HG03196 (cell line): ENCODE measurements around the gene PEDS1.
A peak's percentile ranks its signal among the peaks of the same experiment; 100 is the strongest.
"Not testable (repeated sequence)": the region's sequence is repeated elsewhere in the genome, so short reads cannot be mapped to it uniquely, and the experiment has no call there.

ENCODE experiments used
- ATAC-seq: cut with Tn5 transposase; IDR thresholded peaks from one replicate; pipeline ENCODE4 v1.9.1; 2021; ENCODE audit not compliant: unreplicated experiment

Gene PEDS1

DNA sequence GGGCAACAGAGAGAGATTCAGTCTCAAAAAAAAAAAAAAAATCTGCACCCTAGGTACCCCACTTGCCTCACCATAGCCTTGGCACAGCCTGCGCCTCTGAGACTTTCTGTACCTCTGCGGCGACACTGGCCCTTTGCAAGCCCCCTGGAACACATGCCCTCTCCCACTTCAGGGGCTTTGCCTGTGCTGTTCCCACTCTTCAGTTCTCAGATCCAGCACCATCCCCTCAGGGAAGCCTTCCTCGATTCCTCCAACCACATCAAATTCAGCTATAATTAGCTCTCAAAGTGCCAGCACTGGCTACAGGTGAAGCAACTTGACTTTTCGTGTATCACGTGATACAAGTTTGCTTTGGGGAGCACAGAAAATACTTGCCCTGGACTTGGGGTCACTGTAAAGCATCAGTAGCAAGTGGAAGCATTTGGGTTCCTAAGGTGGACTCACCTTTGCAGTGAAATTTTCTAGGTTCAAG lies 38.4 kb downstream of the PEDS1 start:
- no peak for ATAC-seq

DNA sequence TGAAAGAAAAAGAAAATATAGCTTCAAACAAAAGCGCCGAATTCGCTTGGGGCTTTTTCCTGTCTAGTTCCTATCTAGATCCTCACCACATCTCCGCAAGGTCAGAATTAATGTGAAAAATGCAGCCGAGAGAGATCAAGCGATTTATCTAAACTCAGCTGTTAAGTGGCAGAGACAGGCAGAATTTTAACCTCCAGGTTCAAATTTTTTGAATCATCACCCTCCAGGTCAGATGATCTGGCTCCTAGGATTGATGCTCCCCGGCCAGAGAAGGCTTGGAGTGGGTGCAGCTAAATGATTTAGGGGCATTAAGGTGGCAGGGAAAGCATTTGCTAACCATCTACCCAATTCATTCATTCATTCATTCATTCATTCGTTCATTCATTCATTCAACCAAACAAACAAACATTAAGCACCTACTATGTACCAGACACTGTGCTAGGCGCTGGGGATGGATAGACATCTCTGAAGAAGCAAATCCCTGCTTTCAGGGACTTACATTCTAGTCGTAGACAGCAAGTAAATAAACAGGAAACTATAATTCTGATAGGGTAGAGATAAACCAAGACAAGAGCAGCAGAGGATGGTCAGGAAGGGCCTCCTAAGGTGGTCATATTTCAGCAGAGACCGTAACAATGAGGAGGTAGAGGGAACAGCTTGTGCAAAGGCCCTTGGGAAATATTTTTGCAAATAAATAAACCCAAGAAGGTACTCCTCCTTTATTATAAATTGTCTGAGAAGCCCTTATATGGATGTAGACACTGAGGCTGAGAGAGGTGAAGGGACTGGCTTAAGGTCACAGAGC lies 39.9 kb downstream of the PEDS1 start:
- no peak for ATAC-seq

DNA sequence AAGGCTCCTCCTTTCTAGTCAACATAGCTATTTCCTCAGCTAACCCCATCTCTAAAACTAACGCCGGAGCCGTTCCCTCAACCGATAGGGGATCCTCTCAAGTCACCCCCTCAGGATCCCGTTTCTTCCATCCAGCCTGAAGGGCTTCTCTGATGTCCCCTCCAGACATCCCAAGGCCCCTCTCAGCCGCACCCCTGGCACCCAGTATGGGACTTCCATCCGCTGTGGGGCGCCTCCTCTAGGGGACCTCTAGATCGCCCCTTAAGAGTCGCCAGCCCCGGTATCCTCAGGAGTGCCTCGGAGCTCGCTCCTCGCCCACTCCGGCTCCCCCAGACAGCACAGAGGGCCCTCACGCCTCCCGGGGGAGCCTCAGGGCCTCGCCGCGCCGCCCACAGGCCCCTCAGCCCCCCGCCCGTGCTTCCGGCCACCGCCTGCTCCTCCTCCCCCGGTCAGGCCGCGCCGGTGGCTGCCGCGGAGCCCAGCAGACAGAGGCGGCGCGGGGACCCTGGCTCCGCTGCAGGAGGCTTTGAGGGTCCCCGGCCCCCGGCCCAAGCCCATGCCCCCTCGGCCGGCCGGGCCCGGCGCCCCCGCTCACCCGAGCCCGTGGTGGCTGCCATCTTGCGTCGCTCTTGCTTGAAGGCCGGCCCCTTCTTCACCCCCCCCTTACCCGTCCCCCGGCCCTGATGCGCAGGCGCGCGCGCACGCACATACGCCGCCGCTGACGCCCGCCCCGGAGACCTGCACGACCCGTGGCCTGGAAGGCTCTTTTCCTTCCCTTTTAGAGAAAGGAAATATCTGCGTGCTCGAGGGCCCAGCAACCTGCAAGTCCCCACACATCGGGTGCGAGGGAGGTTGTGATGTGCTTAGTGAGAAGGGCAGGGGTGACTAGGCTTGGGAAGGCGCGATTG lies 40.8 kb downstream of the PEDS1 start, which contains the start of gene UBE2V1:
Gene UBE2V1 (minus strand): TSS at position 639 of the 908 bp plus-strand sequence. CDS start 22 bp downstream, at position 617.
- peak; percentile 34 for ATAC-seq

DNA sequence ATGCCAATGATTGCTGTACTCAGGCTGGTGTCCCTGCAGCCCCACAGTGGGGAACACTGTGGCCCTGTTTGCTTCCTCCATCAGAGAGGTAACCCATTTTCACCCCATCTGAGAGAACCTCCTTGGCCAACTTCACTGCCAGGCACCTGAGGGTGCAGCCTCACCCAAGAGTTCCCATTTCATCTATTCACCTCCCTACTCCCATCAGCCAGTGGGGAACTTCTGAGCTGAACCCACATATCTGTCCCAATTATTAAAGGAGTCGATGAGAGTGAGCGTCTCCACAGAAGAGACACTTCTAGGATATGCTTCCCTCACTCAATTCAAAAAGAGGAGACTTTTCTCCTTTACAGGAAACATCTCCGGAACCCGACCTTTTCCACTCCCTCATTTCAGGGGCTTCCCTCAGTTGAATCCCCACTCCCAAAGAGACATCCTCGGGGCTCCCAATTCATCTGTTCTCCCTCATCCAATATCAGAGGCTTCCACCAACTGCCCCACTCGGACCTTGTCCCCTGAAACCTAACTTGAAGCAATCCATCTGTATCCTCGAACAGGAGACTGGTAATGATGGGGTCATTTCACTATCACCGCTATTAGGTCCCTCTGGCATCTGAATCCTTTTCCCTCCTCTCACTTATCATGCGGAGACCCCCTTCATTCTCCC lies 41.6 kb downstream of the PEDS1 start:
- ATAC-seq = no peak

DNA sequence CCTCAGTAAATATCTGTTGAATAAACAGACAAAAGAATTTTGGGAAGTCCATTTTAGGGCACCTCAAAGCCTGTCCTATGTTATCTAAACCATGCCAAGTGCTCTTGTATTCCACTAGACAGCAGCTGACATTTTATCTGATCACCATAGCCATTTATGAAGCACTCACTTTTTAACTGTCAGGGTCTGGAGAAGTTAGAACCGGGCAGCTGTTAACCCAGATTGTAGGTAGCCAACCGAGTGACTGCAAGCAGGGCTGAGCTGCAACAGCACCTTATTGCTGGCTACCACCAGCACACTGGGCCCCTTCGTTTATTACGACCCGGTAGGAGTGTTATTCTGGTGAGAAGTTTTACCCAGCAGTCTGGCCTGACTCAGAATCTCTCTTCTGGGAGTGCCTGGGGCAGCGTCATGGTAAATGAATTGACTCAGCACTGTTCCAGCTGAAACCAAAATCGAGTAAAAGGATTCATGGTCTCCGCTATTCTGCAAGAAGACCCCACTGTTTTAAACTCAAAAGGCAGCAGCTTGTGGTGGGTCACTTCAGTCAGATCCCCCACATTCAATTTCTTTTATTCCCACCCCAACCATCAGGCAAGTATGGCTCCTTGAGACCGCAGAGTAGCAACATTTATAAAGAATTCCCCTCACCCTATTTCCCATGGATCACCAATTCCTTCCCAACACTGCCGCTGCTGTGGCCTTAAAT lies 42.2 kb downstream of the PEDS1 start:
- no peak for ATAC-seq

DNA sequence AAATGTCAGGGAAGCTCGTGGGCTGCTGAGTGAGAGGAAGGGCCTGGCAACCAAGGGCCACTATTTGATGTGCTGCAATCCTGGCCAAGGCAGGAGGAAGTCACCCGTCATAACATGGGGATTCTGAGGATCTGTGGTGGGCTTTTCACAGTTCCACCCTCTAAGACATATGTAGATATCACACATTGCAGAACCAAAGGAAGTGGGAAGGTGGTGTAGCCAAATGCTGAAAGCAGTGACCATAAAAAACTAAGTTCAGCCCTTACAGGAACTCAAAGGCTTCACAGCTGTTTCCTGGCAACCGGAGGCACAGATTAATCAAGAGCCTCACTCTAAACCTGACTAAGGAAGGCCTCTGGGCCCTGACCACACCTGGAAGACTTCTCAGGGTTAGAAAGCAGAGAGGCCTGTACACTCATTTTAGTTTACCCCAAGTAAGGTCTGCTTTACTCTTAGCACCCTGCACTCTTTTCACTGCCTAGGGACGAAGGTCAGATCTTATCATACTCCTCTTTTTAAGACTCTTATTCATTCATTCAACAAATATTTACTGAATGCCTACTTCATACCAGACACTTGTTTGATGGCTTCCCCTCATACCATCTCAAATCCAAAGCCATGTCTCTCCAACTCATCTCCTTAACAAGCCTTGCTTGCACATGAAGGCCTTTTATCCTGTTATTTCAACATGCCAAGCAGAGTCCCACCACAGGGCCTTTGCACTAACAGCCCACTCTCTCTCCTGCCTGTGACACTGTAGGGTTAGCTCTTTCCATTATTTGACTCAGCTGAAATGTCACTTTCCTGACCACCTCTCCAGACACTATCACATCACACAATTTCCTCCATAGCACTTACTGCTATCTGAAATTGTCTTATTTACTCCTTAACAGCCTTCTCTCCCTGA lies 43.1 kb downstream of the PEDS1 start:
- peak; percentile 50 for ATAC-seq

DNA sequence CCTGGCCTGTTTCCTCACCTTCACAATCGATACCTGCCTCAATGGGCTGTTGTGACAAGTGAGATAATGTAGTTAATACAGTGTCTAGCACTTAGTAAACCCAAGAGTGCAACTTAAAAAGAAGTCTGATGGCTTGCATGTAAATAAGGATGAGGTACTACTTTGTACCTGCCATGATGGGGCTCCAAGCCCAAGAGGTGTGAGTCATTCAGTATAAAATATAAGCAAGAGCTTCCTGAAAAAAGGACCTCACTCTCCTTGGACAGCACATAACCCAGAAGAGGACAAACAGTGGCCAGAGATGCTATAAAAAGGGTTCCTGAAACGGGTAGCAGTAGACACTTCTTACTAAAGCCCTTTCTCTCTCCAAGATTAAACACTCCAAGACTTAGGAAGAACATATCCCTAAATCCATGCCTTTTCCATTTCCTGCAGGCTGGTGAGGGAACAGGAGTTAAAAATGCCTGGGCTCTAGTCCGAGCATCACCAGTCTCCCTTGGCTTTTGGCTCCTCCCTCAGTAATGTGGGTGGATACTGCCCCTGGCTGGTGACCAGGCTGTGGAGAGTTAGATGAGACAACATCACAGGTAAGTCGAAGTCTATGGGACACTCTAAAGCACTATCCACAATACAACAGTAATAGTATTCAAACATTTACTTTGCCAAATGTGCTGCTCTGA lies 44.8 kb downstream of the PEDS1 start:
- ATAC-seq = no peak

DNA sequence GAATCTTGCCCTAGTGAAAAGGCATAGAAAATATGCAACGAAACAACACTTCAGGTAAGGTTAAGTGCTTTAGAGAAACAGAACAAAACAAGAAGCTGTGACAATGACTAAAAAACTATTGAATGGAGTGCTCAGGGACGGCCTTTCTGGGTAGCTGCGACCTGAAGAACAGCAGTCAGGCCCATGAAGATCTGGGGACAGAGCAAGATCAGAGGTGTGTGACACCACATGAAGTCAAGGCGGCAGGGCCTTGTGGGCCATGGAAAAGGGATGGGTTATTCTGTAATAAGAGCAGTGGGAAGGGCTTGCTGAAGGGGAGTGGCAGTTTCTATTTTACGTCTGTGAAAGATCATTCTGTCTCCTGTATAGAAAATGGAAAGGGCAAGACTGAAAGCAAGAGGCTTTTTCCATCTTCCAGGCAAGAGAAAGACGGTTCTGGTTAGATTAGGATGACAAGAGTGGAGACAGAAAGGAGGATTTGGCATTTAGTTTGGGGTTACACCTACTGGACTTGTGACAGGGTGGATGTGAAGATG lies 45.7 kb downstream of the PEDS1 start:
- ATAC-seq = no peak

DNA sequence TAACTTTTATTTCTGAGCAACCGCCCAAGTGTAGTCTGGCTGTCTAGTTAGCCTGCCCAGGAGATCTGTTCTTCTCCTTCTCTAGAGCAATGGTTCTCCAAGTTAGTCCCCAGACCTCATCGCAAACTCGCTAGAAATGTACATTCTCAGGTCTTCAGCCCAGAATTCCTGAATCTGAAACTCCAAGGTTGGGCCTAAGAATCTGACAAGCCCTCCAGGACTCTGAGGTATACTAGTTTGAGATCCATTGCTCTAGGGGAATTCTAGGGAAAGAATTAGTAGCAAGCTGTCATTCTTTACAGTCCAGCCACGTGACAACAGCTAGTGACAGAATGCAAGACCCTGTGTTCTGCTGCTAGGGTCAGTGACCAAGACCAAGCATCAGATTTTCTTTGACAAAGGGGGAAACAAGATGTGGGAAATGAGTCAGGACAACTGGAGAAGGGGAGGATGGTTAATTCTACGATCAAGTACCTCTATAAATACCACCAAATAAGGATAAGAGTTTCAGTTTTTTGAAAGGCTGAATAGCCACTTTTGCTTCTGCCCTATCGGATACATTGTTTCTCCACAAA lies 46.4 kb downstream of the PEDS1 start:
- ATAC-seq = no peak

DNA sequence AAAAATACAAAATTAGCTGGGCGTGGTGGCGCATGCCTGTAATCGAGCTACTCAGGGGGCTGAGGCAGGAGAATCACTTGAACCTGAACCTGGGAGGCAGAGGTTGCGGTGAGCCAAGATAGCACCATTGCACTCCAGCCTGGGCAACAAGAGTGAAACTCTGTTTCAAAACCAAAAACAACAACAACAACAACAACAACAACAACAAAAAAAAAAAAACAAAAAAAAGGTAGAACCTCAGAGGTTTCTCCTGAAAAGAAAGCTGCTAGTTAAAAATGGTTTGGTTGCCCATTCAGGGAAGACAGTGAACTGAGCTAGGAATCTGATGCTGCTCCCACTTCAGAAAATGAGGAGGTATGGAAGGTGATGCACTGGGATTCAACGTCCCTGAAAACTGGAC lies 46.9 kb downstream of the PEDS1 start:
- not testable (repeated sequence) for ATAC-seq
